HepG2 (cell line): ENCODE data around the gene CTDSP2. TPM values are rescaled to one million over a fixed set of nuclear protein-coding genes. Genes with fewer than 3 reads are reported as not detected.

Experiments
- ATAC-seq: fragments of 200-7000 bp; cut with Tn5 transposase; 3 replicates; pipeline ENCODE4 v1.9.1; 2020; ENCODE audit warnings: mild to moderate bottlenecking, moderate library complexity
- BruUV-seq: library from RNA; stranded (reverse); fragments of 400-500 nt; replicated peaks from 2 replicates; lab custom pipeline; 2021; lab: Mats Ljungman, UMichigan
- CTCF ChIA-PET: fragments of 300-600 bp; formaldehyde crosslinking; extraction: SDS; loops from one replicate; lab custom pipeline; 2021; ENCODE audit warnings: low total read pairs, inconsistent platforms, low intra/inter-chr PET ratio; lab: Yijun Ruan, JAX
- POLR2A ChIA-PET: fragments of 350-600 bp; sonication (Branson Sonifier 250); formaldehyde crosslinking; loops from one replicate; lab custom pipeline; 2020; ENCODE audit warnings: antibody characterized with exemption, inconsistent platforms; lab: Yijun Ruan, JAX
- DNase-seq: peaks from one replicate; pipeline ENCODE4 v3.0.0-alpha.2; 2015; ENCODE audit warnings: low spot score
- FAIRE-seq: peaks from 3 replicates; lab custom pipeline; 2011; peaks lifted over from hg19 to GRCh38; lab: Jason Lieb, UNC
- H2AFZ ChIP-seq: one replicate; pipeline ENCODE4 v1.6.1; 2011; ENCODE audit warnings: low read length, inconsistent platforms
- H3K27ac ChIP-seq: fragments of 300-600 bp; 3 replicates; pipeline ENCODE4 v1.8.0; 2011; ENCODE audit warnings: mixed run types, mild to moderate bottlenecking, mixed read lengths, low read length, inconsistent platforms; ENCODE audit not compliant: insufficient read depth; ENCODE audit errors: extremely low read length
- H3K27me3 ChIP-seq, 2 experiments: fragments of 200-600 bp in 1 of 2; 2 replicates in 1 of 2; 3 replicates in 1 of 2; pipeline versions ENCODE4 v1.6.0 to v1.8.0; 2011; ENCODE audit warnings: low read length in 2 of 2, mild to moderate bottlenecking in 2 of 2, moderate library complexity in 2 of 2, inconsistent platforms in 1 of 2; ENCODE audit not compliant: insufficient read depth in 2 of 2, control insufficient read depth in 1 of 2
- H3K36me3 ChIP-seq, 2 experiments: fragments of 200-600 bp in 1 of 2; replicated peaks in 1 of 2; 2 replicates in 1 of 2; 3 replicates in 1 of 2; pipeline versions ENCODE4 v1.5.1 to v1.8.0; 2011; ENCODE audit warnings: low read length in 2 of 2, inconsistent platforms in 1 of 2; ENCODE audit not compliant: insufficient read depth in 2 of 2, control insufficient read depth in 1 of 2
- H3K4me1 ChIP-seq: 2 replicates; pipeline ENCODE4 v1.5.1; 2012; ENCODE audit warnings: low read length, inconsistent platforms; ENCODE audit not compliant: insufficient read depth
- H3K4me2 ChIP-seq: 2 replicates; pipeline ENCODE4 v1.6.0; 2011; ENCODE audit warnings: low read depth, low read length, inconsistent platforms
- H3K4me3 ChIP-seq, 3 experiments: fragments of 200-600 bp in 1 of 3; sonication (generic), shearing (Covaris generic) in 1 of 3; replicated peaks in 1 of 3; 2 replicates each; pipeline ENCODE4 v1.5.1; 2011 to 2016; ENCODE audit warnings: low read length in 3 of 3, inconsistent platforms in 2 of 3, low read depth in 2 of 3, mild to moderate bottlenecking in 2 of 3, control low read depth in 1 of 3, mixed read lengths in 1 of 3; ENCODE audit not compliant: insufficient read depth in 1 of 3
- H3K79me2 ChIP-seq: one replicate; pipeline ENCODE4 v1.6.1; 2011; ENCODE audit warnings: low read length, inconsistent platforms; ENCODE audit not compliant: insufficient read depth
- H3K9ac ChIP-seq: 2 replicates; pipeline ENCODE4 v1.6.0; 2011; ENCODE audit warnings: mild to moderate bottlenecking, low read depth, low read length, inconsistent platforms; ENCODE audit not compliant: insufficient read depth
- H3K9me3 ChIP-seq: 2 replicates; pipeline ENCODE4 v1.5.1; 2012; ENCODE audit warnings: mild to moderate bottlenecking, low read length
- H4K20me1 ChIP-seq: 2 replicates; pipeline ENCODE4 v1.6.0; 2011; ENCODE audit warnings: inconsistent platforms, mild to moderate bottlenecking, low read length, moderate library complexity; ENCODE audit not compliant: insufficient read depth
- BCL6 ChIP-seq: IDR thresholded peaks from 2 replicates; pipeline ENCODE4 v1.6.1; 2016; ENCODE audit warnings: missing genetic modification reagents, missing compliant biosample characterization
- FIP1L1 ChIP-seq: fragments of 200-400 bp; formaldehyde crosslinking; IDR thresholded peaks from 2 replicates; pipeline ENCODE4 v1.6.1; 2018; ENCODE audit warnings: low read depth, mild to moderate bottlenecking, low read length, moderate library complexity, borderline replicate concordance; ENCODE audit not compliant: insufficient read depth
- IKZF4 ChIP-seq: sonication (generic); formaldehyde crosslinking; IDR thresholded peaks from 2 replicates; pipeline ENCODE4 v1.5.1; 2020; ENCODE audit warnings: borderline replicate concordance, mild to moderate bottlenecking, low read depth, missing genetic modification reagents; ENCODE audit errors: not compliant biosample characterization
- MED1 ChIP-seq: sonication (generic); formaldehyde crosslinking; IDR thresholded peaks from 2 replicates; pipeline ENCODE4 v1.4.0; 2020; ENCODE audit warnings: missing genetic modification reagents
- NCOA2 ChIP-seq: sonication (generic); formaldehyde crosslinking; IDR thresholded peaks from 2 replicates; pipeline ENCODE4 v1.8.0; 2022; ENCODE audit warnings: inconsistent platforms
- RFX3 ChIP-seq: IDR thresholded peaks from 2 replicates; pipeline ENCODE4 v1.6.1; 2016; ENCODE audit warnings: missing biosample characterization, missing genetic modification reagents
- TBX2 ChIP-seq: sonication (generic); formaldehyde crosslinking; IDR thresholded peaks from 2 replicates; pipeline ENCODE4 v1.5.0; 2020; ENCODE audit warnings: missing genetic modification reagents, mild to moderate bottlenecking, borderline replicate concordance
- ZBTB4 ChIP-seq: sonication (generic); formaldehyde crosslinking; IDR thresholded peaks from 2 replicates; pipeline ENCODE4 v1.4.0; 2020; ENCODE audit warnings: missing genetic modification reagents, mild to moderate bottlenecking, borderline replicate concordance
- ZBTB7B ChIP-seq: sonication (generic); formaldehyde crosslinking; IDR thresholded peaks from 2 replicates; pipeline ENCODE4 v1.4.0; 2020; ENCODE audit warnings: missing genetic modification reagents
- ZNF18 ChIP-seq: sonication (generic); formaldehyde crosslinking; IDR thresholded peaks from 2 replicates; pipeline ENCODE4 v1.8.0; 2022; ENCODE audit warnings: mild to moderate bottlenecking, missing genetic modification reagents; ENCODE audit not compliant: insufficient replicate concordance
- ZNF251 ChIP-seq: sonication (generic); formaldehyde crosslinking; IDR thresholded peaks from 2 replicates; pipeline ENCODE4 v1.9.0; 2021; ENCODE audit warnings: mild to moderate bottlenecking, missing genetic modification reagents
- ZNF670 ChIP-seq: sonication (generic); formaldehyde crosslinking; IDR thresholded peaks from 2 replicates; pipeline ENCODE4 v1.8.0; 2022; ENCODE audit warnings: mild to moderate bottlenecking, missing genetic modification reagents, borderline replicate concordance
- WGBS: methylation state at CpG from one replicate; pipeline ENCODE4 v1.1.6; 2017; ENCODE audit warnings: low lambda C conversion rate; 5-methylcytosine and 5-hydroxymethylcytosine counted together
- in situ Hi-C: cut with HindIII; loops from 2 replicates; pipeline ENCODE4 v1.10.0; 2017; ENCODE audit warnings: low pct_unique_long_range_greater_than_20kb; ENCODE audit not compliant: extremely low pct_ligation_motif_present
- intact Hi-C: fragments of 100-400 bp; cut with micrococcal nuclease; formaldehyde crosslinking; loops from one replicate; pipeline ENCODE4 v1.10.0; 2022; ENCODE audit not compliant: unreplicated experiment
- polyA plus RNA-seq, 8 experiments: library from polyadenylated mRNA; depleted of rRNA in 3 of 8; stranded (reverse) in 7 of 8; unstranded in 1 of 8; fragments of >200 nt; fragmentation: Illumina TruSeq in 4 of 8; extraction: Trizol in 4 of 8; gene quantifications; 2 replicates each; pipeline versions ENCODE4 v1.2.1 to v1.2.3, GENCODE V29; 2011 to 2016; ENCODE audit warnings: low read depth in 4 of 8, missing spikeins in 1 of 8, mixed read lengths in 1 of 8; ENCODE audit not compliant: insufficient read depth in 1 of 8
- total RNA-seq, 5 experiments: library from RNA; depleted of rRNA; stranded (reverse); fragments of >200 nt; fragmentation: Illumina TruSeq; extraction: Trizol; gene quantifications; 2 replicates each; pipeline ENCODE4 v1.2.3, GENCODE V29; 2016; ENCODE audit warnings: low read depth in 1 of 5
- TF ChIP-seq, protein P1 (sequence below): sonication (generic); formaldehyde crosslinking; IDR thresholded peaks from 2 replicates; pipeline ENCODE4 v1.5.0; 2020; ENCODE audit warnings: missing genetic modification reagents, mild to moderate bottlenecking, borderline replicate concordance
- TF ChIP-seq, protein P2 (sequence below): sonication (generic); formaldehyde crosslinking; IDR thresholded peaks from 2 replicates; pipeline ENCODE4 v1.5.1; 2020; ENCODE audit warnings: missing genetic modification reagents, mild to moderate bottlenecking, borderline replicate concordance

Gene CTDSP2
- total and polyA plus RNA-seq, 2 of the 13 experiments (the other 11 are each of a cell fraction or from before 2014, with no cell fraction given), result 38.1 to 82.5 TPM

DNA sequence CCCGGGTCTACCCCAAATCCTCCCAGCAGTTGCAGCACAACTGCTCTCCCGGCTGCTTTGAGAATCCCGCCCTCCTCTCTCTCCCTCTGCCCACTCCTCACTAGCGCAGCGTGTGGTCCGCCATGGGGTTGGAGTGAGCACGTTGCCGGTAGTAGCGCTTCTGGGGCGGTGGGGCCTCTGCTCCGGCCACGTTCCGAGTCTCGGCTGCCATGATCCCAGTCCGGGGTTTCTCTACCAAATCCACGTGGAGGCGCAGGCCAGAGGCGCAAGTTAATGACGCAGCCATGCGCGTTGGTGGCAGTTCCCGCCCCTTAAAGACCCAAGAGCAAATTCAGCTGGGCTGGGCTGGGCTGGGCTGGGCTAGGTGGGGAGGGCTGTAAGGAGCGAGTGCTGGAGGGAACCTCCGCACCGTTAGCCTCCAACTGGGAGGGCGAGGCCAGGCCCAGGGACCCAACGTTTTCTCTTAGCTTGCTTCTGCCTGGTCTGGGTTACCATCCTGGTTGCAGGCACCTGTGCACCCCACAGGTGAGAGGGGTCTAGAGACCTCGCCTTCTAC is 74.6 kb downstream of the CTDSP2 start, which contains the start of gene METTL1:
Gene METTL1 (minus strand): TSS at position 233 of the 556 bp plus-strand sequence. CDS start 22 bp downstream, at position 211.
- no peak for FAIRE-seq
- Histone ChIP-seq H3K9me3 (no peaks in the 10 kb centered on the region), H3K9ac (peak within 1 kb of the TSS; percentile 94), H3K27me3 (no peaks in the 10 kb centered on the region; a peak in 1 of 5 replicates), H3K79me2 (peaks cover 17% of the 10 kb centered on the region), H3K4me1 (peaks cover 23% of the 10 kb centered on the region), H3K36me3 (peaks cover 18% of the 10 kb centered on the region in 2 experiments), H2AFZ (peak within 1 kb of the TSS; percentile 62), H3K27ac (peak within 1 kb of the TSS; percentile 97), H3K4me2 (peak within 1 kb of the TSS; percentile 96), H4K20me1 (no peaks in the 10 kb centered on the region), H3K4me3 (peak within 1 kb of the TSS; percentile 77 to 89 (median 78))
- POLR2A ChIA-PET, result interaction anchor here (0.6 to 1.8 kb wide), 24 partner anchors 10 to 1081 kb away, joined by 3 to 15 read pairs (median 4); partner anchors contain the start of genes ARHGEF25, ATP23, CDK4 and CTDSP2
- CTCF ChIA-PET, result no interaction called here
- DNase-seq, result peak; percentile 95
- intact Hi-C loops, result loop anchor here (1.0 to 5.0 kb wide), 2 partner anchors 10 to 70 kb away; partner anchors contain the start of gene TSFM
- 4% methylated on average over 7 of the region's 28 CpGs for WGBS
- no TSS peak for BruUV-seq
- ATAC-seq, result peak; percentile 91
- in situ Hi-C loops, result no loop called here
- TF ChIP-seq MED1 (CRISPR knock-in tag), result peak; percentile 71
- peak; percentile 58; the same call in 1 of the 2 replicates for TF ChIP-seq TBX2 (CRISPR knock-in tag)
- TF ChIP-seq FIP1L1, result no peak
- TF ChIP-seq ZBTB4 (CRISPR knock-in tag), result 0 out of 2 replicates have a peak, but pooled peaks have one; percentile 31
- peak; percentile 88 for TF ChIP-seq ZNF18 (CRISPR knock-in tag)
- peak; percentile 8; the same call in 1 of the 2 replicates for TF ChIP-seq BCL6 (CRISPR knock-in tag)
- no peak; the same call in 1 of the 2 replicates for TF ChIP-seq ZNF670 (CRISPR knock-in tag)
- no peak for TF ChIP-seq ZNF251
- TF ChIP-seq, protein P1, sequence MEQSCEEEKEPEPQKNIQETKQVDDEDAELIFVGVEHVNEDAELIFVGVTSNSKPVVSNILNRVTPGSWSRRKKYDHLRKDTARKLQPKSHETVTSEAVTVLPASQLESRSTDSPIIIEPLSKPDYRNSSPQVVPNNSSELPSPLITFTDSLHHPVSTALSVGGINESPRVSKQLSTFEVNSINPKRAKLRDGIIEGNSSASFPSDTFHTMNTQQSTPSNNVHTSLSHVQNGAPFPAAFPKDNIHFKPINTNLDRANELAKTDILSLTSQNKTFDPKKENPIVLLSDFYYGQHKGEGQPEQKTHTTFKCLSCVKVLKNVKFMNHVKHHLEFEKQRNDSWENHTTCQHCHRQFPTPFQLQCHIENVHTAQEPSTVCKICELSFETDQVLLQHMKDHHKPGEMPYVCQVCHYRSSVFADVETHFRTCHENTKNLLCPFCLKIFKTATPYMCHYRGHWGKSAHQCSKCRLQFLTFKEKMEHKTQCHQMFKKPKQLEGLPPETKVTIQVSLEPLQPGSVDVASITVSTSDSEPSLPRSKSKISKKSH (CRISPR knock-in tag), result peak; percentile 92
- TF ChIP-seq IKZF4 (CRISPR knock-in tag), result peak; percentile 84
- TF ChIP-seq NCOA2 (CRISPR knock-in tag), result peak; percentile 26; the same call in 1 of the 2 replicates
- TF ChIP-seq, protein P2, sequence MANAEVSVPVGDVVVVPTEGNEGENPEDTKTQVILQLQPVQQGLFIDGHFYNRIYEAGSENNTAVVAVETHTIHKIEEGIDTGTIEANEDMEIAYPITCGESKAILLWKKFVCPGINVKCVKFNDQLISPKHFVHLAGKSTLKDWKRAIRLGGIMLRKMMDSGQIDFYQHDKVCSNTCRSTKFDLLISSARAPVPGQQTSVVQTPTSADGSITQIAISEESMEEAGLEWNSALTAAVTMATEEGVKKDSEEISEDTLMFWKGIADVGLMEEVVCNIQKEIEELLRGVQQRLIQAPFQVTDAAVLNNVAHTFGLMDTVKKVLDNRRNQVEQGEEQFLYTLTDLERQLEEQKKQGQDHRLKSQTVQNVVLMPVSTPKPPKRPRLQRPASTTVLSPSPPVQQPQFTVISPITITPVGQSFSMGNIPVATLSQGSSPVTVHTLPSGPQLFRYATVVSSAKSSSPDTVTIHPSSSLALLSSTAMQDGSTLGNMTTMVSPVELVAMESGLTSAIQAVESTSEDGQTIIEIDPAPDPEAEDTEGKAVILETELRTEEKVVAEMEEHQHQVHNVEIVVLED (CRISPR knock-in tag), result peak; percentile 85
- TF ChIP-seq RFX3 (CRISPR knock-in tag), result no peak
- peak; percentile 42; the same call in 1 of the 2 replicates for TF ChIP-seq ZBTB7B (CRISPR knock-in tag)
